ENCODE results near the gene TMEM260. TPM values are rescaled to one million over a fixed set of nuclear protein-coding genes. Genes with fewer than 3 reads are reported as not detected.
"Not testable (repeated sequence)": the region's sequence is repeated elsewhere in the genome, so short reads cannot be mapped to it uniquely, and the experiment has no call there.

TMEM260 gene
- polyA plus RNA-seq, 12 donors: 11.2 to 18.7 (median 13.3) TPM; not detected in 1

DNA sequence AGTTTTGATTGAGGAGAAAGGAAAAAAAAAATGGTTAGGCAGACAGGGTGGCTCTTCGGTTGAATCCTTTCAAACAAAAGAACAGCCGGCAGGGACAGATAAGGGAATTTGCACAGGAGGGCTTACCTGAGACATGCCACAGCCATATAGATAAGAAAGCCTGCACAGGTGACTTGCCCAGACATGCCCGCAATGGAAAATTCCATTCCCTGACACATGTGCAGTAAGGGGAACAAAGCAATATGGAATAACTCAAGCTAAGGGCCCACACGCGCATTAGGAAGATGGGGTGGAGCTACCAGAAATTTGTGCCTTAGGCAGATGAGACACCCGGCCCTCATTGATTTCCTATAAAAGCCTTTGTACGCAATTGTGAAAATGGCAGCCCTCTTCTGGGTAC lies 86.7 kb downstream of the TMEM260 start:
- DNase-seq: no peak

DNA sequence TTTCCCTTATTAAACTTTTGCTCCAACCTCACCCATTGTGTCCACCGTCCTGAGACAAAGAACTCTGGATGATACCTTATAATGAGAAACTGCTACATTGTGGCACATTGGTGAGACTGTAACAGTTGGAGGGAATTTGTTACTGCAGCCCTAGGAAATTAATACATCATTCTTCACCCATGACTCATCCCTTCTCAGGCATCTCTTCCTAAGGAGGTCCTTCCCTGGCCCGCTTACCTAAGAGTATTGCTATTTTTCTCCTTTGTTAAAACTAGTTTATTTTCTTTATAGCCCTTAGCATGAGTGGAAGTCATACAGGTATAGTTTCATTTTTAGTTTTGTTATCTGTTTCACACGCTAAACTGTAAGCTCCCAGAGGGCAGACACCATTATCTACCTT lies 87.1 kb downstream of the TMEM260 start:
- no peak for DNase-seq

DNA sequence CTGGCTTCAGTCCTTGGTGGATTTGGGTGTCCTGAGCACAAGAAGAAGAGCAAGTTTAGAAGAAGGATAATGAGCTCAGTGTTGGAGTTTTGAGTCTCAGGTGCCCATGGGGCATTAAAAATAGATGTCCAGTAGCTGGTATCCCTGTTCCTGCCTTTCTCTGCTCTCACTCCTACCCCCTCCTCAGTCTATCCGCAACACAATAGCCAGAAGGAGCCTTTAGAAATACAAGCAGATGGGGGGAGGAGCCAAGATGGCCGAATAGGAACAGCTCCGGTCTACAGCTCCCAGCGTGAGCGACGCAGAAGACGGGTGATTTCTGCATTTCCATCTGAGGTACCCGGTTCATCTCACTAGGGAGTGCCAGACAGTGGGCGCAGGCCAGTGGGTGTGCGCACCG lies 87.7 kb downstream of the TMEM260 start:
- DNase-seq: not testable (repeated sequence)

DNA sequence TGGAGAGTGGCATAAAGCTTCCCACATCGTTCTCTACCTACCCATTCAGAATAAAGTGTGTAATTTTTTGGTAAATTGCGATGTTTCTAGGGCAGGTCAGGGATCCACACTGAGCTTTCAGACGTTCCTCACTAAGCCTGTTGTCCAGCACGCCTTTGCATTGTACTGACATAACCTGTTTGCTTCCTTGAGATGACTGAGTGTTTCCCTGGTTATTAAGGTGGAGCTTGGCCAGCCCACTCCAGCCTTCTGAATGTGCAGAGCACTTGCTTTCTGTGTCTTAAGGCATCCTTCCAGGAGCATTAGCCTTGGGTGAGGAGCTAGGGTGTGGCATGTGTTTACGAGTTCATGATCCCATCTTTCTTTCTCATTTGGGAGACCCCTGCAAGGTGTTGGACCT lies 96.4 kb downstream of the TMEM260 start:
- no peak for DNase-seq

DNA sequence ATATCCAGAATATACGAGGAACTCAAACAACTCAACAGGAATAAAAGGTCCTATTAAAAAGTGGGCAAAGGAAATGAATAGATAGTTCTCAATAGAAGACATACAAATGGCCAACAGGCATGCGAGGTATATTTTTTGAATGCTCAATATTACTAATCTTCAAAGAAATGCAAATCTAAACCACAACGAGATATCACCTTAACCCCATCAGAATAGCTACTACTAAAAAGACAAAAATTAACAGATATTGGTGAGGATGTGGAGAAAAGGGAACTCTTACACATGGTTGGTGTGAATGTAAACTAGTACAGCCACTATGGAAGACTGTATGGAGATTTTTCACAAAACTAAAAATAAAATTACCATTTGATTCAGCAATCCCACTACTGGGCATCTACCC lies 99.2 kb downstream of the TMEM260 start:
- DNase-seq: no peak

DNA sequence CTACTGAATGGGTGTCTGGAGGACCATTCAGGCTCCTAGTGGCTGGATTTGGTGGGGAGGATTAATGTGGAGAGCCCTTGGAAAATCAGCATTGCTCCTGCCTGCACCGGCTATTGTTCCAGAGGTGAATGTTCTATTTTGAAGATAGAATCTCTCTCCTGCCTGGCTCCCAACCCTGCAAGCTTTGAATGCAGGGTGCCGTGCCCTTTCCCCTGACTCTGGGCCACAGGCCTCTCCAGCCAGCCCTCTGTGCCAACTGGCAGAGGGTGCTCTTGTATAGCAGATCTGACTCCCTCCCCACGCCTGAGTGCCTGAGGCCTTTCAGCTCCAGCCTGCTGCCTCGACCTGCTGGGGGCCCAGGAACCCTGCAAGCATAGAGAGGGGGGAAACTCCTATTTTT lies 106.8 kb downstream of the TMEM260 start:
- no peak for DNase-seq

DNA sequence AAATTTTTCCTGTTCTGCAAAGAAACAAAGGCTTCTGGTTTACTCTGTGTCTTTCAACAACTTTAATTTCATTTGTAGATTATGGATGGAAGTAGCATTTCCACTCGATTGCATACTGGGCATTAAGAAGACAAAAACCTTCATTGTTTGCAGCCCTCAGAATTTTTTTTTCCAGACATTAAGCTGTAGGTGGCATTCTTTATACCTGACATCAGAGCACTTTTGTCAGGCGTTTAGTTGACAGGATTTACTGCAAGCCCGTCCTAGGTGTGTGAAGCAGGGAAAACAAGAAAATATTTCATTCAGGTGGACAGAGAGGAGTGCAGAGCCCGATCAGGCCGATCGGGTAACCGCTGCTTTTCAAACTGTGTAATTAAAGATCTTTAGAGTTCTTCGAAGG lies 107.5 kb downstream of the TMEM260 start:
- no peak for DNase-seq

DNA sequence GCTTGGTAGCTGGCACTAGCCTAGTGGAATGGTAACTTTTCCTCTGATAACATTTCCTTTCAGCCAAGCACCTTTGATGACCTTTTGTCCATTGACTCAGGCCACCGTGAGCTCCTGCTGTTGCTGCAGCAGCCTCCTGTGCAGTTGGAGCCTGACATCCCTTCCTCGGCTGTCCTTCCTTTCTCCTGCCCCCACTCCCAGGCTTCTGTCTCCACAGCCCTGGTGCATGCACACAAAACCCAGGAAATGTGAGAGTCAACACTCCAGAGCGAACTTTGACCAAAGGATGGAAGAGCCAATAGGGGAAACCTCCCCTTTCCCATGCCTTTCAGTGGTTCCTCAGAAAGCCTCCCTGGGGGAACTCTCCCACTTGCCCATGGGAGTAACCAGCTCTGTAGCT lies 115.0 kb downstream of the TMEM260 start:
- DNase-seq: no peak

DNA sequence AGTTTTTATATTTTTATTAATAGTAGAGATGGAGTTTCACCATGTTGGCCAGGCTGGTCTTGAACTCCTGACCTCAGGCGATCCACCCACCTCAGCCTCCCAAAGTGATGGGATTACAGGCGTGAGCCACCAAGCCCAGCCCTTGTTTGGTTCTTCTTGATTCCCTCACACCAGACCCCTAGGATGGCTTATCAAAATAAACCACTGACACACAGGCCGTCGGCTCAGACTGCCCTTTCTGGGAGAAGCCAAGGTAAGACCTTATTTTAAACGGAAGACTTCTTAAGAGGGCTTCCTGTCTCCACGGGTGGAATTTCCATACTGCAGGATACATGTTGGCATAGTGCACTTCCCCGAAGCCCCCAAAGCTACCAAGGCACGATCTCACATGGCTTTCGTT lies 115.6 kb downstream of the TMEM260 start:
- not testable (repeated sequence) for DNase-seq

Other genes starting within 250 kb of the TMEM260 start
- gene OTX2, start 230.7 kb downstream of the TMEM260 start, polyA plus RNA-seq (ENCODE audit: insufficient read length in 12 of 12): under 1 TPM in 1 of 12 donors, not detected in 11; 0.22 TPM